NCI-H2227 (cell line): ENCODE results near the gene ACOXL.

ENCODE experiments used
- DNase-seq: peaks from one replicate; lab custom pipeline; 2025; ENCODE audit not compliant: unreplicated experiment; lab: John Stamatoyannopoulos, UW

Gene ACOXL

GRCh38 chr2:111099402-111099801 lies 367.0 kb downstream of the ACOXL start:
- no peak for DNase-seq

GRCh38 chr2:111100087-111100764 lies 367.9 kb downstream of the ACOXL start:
- DNase-seq = no peak

GRCh38 chr2:111100765-111101162 lies 368.4 kb downstream of the ACOXL start:
- no peak for DNase-seq

- DNase-seq = no peak
These were observed 369.2 kb downstream of the ACOXL start for GRCh38 chr2:111101592-111101991.

DNA sequence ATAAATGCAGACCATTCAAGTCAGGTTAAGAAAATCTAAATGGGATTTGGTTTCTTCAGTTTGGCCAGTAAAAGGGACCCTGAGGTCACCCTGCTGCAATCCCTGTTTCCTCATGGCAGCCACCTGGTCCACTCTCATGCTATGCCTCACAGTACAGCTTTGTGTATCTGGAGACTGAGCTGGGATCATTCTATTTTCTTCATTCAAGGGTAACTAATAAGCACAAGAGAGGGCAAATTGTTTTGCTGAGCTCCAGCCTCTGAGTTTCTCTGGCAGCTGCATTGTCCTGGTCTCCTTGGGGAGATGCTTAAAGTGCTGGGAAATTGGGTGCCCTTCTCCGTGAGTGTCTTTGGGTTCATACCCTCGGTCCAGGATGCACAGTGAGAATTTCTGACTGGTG lies 369.8 kb downstream of the ACOXL start:
- no peak for DNase-seq

DNA sequence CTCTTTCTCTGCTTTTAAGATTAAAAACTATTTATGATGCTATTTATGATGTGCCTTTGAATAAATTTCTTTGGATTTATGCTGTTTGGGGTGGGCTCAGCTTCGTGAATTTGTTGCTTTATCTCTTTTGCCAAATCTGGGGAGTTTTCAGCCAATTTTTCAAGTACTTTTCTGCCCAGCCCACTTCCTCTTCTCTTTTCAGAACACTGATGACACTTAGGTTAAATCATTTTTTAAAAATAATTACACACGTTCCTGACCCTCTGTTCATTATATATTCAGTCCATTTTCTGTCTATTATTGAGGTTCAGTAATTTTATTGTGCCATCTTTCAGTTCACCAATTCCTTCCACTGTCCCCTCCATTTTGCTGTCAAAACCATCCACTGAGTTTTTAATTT lies 373.6 kb downstream of the ACOXL start:
- DNase-seq = no peak

DNA sequence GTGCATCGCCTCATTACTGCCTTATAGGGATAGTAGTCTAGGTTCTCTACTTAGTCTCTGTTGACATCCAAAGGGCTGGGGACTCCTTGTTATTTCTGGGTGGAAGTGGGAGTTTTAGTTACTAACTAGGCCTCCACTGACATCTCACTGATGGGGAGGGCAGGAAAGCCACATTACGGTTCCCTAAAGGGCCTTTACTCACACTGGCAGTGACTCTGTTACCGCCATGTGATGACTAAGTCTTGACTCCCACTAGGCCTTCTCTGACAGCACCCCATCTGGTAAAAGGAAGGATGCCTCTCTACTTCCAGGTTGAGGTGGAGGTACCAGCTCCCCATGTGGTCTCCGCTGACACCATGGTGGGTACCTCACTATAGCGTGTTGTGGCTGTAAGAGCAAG lies 374.3 kb downstream of the ACOXL start:
- DNase-seq = no peak

- no peak for DNase-seq
These were observed 376.4 kb downstream of the ACOXL start for GRCh38 chr2:111108745-111109271.

- no peak for DNase-seq
These were observed 378.9 kb downstream of the ACOXL start for GRCh38 chr2:111111101-111111755.

GRCh38 chr2:111113838-111114237 lies 381.5 kb downstream of the ACOXL start:
- no peak for DNase-seq

- DNase-seq = no peak
These were observed 383.8 kb downstream of the ACOXL start for GRCh38 chr2:111116011-111116746.

- DNase-seq = peak; percentile 82
These were observed 384.6 kb downstream of the ACOXL start for GRCh38 chr2:111116843-111117597.

GRCh38 chr2:111117598-111118480 lies 385.5 kb downstream of the ACOXL start:
- DNase-seq = peak; percentile 25

DNA sequence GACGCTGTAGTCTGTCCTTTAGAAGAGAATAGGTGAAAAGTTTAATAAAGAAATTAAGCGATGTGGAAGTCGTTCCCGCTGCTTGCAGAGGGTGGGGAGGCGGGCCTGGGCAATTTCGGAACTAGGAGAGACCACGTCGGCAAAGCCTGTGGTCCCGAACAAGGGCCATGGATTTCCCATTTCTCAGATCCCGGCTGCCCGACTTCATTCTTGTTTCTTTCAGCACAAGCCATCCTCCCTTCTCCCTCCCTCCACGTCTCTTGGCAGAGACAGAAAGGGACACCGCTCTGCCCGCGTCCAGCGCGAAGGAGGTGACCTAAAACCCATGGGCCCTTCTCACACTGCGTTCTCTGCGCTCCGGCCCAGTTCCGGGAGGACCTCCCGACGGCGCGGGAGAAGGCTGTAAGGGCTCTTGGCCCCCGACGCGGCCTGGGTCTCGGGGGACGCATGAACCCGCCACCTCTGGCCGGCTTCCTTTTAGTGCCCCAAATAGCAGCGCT lies 386.2 kb downstream of the ACOXL start:
- DNase-seq = no peak

DNA sequence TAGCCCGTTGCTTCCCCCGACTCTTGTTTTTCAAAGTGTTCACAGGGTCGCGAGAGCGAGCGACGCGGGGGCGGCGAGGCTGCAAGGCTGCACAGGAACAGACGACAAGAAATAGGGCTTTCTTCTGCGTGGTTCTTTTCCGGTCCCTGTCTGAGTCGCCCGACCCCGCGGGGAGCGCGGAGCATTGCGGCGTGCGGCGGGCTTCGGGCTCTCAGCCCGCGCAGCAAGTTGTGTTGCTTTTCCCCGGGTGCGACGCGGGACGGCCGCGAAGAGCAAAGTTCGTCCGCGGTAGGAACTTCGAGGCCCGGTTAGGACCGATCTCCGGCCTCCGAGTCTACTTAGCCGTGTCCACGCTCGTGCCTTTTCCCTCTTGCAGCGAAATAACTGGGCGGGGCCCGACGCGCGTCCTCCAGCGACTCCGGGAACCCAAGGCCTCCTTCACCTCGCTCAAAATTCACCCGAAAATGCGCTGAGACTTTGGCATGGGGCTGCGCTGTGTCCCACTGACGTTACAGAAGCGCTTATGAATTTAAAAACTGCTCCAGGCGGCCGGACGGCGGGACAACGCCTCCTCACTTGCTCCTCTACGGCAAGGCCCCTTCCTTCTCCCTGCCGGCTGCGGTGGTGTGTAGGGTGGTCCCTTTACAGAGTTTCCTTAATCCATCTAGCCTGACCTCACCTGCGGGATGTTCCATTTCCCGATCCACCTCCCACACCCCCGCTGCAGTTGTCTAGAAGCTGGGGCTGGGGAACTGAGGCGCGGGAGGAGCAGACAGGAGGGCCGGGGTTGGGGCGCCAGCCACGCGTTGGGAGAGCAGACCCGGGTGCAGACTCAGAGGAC lies 386.8 kb downstream of the ACOXL start:
- DNase-seq = no peak

GRCh38 chr2:111119822-111120252 lies 387.5 kb downstream of the ACOXL start:
- DNase-seq = no peak

GRCh38 chr2:111120253-111121027 lies 388.1 kb downstream of the ACOXL start, which contains the start of gene BCL2L11:
Gene BCL2L11 (plus strand): TSS chr2:111120914. CDS start chr2:111123746, 2,832 bp downstream.
- peak; percentile 96 for DNase-seq
